GM21723 (cell line): ENCODE measurements around the gene TEFM.
"Not testable (repeated sequence)": the region's sequence is repeated elsewhere in the genome, so short reads cannot be mapped to it uniquely, and the experiment has no call there.

Source experiments
- ATAC-seq: cut with Tn5 transposase; IDR thresholded peaks from one replicate; pipeline ENCODE4 v1.9.1; 2021; ENCODE audit warnings: mild to moderate bottlenecking, moderate library complexity; ENCODE audit not compliant: unreplicated experiment

Gene TEFM, protein sequence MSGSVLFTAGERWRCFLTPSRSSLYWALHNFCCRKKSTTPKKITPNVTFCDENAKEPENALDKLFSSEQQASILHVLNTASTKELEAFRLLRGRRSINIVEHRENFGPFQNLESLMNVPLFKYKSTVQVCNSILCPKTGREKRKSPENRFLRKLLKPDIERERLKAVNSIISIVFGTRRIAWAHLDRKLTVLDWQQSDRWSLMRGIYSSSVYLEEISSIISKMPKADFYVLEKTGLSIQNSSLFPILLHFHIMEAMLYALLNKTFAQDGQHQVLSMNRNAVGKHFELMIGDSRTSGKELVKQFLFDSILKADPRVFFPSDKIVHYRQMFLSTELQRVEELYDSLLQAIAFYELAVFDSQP

DNA sequence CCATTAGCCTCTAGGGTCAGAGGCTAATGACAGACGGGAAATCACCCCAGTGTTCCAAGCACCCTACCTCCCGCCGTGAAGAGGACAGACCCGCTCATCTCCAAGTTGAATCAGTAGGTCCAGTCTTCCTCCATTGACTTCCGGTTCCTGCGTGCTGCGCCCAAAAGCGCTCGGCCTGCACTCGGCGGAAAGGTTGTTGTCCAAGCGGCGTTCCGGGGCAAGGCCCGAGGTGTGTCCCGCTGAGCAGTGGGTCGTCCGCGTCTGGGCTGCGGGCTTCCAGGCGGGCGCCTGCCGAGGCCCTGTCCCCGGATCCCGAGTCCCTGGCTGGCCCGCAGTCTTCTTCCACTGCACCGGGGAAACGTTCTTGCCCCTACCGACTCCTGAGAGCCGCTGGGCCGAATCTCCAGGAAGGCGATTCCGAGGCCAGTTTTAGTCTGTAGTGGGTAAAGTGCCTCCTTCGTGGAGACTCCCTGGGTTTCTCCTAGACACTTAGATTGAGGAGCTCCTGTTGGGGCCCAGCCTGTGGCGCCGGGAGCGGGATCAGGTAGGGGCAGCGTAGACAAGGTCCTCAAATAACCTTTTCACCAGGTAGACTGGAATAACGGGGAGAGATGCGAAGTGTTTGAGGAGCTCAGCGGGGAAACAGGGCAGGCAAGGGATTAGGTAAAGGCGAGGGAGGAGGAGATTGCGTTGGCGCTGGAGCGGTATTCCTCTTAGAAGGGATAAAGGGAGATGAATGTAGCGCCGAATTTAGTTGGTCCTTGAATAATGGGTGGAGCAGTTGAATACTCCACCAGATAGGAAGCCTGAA is at the start of gene TEFM:
Gene TEFM, minus strand, starts transcription at position 138 of the 811 bp plus-strand sequence. Its CDS starts 40 bp downstream, at position 98.
- peak; percentile 83 for ATAC-seq

DNA sequence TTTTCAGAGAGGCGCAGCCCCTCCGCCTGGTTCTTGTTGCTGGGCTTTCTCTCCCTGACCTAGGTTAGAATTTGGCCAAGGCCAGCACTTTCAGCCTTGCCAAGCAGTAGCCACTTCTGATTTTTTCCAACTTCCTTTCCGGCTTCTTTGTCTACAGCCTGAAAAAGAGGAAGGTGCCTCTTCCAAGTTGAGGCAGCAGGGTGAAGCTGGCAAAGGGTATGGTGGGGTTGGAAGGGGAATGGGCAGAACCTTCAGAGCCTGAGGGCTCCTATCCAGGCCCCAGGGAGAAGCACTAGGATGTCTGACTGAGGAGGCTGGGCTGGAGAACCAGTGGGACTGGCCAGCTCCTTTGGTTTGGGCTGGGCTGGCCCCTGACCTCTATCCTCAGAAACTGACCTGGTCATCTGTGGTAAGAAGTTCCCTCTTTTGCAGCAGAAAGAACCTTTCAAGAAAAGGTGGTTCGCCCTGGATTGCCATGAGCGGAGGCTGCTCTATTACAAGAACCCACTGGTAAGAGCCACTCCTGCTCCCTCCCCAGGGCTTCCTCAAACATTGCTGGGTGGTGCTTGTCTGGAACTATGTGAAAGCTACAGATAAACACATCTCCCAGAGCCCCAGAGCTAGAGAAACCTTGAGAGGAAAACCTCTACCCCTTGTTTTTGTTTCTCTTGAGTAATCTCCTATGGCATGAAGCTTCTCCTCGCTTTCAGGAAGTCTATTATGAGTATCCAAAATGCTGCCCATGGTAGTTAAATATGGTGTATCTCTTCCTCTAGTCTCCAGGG is 48.2 kb upstream of the TEFM start:
- no peak for ATAC-seq

DNA sequence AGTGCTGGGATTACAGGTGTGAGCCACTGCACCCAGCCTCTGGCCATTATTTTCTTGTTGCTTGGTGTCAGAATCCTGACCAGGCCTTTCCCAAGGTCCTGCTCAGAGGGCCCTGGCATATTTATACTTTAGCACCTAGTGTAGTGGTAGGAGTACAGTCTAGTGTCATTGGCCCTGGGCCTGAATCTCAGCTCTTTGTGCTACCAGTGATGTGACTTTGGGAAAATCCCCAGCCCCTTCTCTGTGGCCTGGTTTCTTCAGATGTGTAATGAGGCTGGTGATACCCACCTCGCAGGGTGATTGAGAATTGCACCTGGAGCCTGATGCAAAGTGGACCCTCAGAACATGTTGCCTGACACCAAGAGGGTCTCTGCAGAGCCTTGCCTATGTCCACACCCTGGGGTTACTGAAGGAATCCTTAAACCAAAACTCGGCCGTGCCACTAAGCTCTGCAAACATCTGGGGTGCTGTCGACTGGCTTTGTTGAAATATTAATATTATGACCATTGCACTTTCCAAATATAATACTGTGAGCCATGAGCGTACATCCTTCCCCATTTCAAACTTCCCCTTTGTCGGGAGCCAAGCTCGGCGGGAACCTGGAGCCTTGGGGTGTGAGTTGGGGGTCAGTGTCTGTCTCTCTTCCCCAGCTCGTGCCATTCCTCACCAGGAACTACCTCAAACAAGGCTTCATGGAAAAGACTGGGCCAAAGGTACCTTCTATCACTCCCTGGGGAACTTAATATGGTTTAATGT is 46.8 kb upstream of the TEFM start:
- no peak for ATAC-seq

DNA sequence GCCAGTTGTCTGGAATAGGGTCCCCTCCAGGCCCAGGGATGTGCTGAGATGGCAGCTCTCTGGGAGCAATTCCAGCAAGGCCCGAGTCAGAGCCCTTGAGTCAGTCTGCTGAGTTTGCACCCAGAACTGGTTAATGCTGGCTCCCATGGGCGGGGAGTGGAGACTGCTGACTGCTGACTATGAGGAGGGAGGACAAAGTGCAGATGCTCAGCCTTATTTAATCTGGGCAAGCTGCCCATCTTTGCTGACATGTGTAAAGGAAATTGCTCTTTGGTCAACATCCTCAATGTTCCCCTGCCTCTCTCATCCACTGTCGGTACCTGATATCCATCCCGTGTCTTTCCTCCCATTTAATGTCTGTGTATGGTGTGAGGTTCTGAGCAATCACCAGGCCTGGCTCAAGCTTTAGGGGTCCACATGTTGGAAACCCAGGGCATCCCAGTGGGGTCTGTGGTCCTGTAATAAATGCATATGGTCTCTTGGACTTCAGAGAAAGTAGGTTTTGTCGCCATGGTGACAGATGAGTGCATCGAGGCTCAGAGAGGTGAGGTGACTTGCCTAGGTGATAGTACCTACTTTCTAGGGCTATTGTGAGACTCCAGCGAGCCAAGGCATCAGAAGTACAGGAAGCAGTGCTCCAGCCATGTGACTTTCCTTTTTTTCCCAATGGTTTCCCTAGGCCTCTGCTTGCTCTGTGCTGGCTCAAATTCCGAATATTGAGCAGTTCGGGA is 44.8 kb upstream of the TEFM start:
- no peak for ATAC-seq

DNA sequence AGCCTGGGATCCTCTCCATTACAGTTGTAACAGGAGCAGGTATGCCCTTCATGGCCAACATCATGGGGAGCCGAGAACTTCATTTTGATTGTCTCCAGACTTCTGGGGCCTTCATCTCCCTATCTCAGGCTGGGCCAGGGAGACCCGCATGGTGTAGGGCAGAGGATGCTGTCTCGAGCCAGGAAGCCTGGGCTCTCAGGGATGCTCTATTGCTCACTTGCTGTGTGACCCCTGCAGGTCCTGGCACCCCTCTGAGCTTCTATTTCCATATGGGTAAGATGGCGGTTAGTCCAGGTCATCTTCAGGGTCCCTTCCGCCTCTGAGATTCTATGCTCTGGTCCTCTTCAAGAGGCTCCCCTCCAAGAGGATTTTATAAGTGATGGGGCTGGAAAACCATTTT is 44.2 kb upstream of the TEFM start:
- no peak for ATAC-seq

DNA sequence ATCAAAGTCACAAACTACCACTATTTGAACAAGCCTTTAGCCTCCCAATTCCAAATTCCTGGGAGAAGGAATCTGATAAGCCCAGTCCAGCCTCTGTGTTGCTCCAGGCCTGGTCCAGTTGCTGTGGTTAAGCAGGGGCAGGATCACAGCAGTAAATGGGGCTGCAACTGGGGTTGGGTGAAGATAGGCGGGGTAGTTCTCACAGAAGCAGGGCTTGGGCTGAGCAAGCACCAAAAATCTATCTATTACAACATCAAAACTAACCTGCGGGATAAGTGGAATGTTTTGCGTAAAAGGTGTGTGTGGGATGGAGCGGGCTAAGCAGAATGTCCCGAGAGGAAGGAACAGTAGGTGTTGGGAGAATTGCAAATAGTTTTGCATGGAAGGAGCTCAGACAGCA is 41.8 kb upstream of the TEFM start:
- ATAC-seq, result no peak

DNA sequence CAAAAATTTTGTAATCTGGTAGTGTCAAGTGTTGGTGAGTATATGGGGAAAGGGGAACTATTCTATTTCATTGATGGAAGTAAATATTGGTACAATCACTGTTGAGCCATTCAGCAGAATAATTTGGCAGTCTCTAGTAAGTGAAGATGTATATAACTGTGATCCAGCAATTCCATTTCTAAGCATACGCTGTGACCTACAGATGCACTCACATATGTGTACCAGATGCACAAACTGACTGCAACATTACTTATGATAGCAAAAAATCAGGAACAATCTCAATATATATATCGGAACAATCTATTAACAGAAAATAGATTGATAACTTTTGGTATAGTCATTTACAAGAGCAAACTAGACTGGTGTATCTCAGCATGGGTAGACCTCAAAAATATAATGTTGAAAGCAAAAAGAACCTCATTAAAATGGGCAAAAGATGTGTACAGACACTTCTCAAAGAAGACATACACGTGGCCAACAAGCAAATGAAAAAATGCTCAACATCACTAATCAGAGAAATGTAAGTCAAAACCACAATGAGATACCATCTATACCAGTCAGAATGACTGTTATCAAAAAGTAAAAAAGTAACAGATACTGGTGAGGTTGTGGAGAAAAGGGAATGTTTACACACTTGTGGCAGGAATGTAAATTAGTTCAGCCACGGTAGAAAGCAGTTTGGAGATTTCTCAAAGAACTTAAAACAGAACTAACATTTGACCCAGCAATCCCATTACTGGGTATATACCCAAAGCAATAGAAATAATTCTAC is 36.5 kb upstream of the TEFM start:
- ATAC-seq, result no peak

DNA sequence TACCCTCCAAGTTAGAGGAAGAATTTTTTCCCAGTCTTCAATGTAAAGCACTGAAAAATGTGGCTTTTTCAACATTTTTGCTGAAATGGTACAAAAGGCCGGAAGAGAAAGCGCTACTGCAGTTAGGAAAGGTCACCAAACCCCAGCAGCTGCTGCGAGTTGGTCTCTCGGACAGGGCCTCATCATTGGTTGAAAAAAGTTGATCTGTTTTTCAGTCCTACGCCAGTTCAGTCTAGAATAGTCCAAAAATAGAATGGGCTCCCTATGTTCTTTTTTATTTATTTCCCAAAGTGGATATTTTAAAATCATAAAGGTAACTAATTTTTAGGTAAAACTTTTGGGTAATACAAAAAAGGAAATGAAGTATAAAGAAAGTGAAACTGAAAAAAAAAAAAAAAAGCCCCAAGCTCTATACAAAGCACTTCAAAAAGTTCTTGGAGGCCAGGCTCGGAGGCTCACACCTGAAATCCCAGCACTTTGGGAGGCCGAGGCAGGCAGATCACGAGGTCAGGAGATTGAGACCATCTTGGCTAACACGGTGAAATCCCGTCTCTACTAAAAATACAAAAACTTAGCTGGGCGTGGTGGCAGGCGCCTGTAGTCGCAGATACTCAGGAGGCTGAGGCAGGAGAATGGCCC is 33.1 kb upstream of the TEFM start:
- ATAC-seq, result no peak

DNA sequence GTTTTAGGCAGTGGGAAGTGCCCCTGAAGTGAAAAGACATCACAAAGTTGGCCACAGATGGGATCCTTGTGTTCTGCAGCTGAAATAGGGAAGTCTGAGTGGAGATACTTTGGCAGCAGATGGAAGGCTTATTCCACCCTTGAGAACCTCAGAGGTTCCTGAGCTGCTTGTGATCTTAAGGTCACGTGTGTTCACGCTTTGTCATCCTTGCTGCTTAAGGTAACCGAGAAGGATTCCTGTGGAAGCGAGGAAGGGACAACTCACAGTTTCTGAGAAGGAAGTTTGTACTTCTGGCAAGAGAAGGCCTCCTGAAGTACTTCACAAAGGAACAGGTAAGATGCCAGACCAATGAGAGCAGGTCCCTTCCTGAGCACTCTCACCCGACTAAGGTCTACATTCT is 27.9 kb upstream of the TEFM start:
- no peak for ATAC-seq

DNA sequence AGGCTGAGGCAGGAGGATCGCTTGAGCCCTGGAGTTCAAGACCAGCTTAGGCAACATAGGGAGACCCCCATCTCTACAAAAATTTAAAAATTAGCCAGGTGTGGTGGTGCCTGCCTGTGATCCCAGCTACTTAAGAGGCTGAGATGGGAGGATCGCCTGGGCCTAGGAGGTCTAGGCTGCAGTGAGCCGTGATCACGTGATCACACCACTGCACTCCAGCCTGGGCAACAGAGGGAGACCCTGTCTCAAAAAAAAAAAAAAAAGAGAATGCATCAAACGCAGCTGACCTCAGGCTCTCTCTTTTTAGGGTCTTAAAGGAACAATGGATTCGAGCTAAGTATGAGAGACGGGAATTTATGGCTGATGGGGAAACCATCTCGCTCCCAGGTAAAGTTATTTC is 25.5 kb upstream of the TEFM start:
- ATAC-seq, result not testable (repeated sequence)

DNA sequence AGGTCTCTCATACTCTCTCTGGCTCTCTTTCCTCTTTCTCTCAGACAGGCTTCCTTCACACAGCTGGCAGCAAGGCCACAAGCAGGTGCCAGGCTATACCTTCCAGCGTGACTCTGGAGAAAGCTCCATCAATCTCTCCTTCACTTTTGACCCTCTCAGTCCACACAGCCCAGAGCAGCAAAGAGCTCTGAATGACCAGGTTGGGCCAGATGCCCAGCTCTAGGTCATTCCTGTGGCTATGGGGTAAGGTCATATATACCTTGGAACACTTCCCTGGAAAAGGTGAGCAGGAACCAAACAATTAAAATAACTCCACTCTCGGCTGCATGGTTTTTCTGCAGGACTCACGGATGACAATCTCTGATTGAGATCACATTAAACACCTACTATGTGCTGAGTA is 24.5 kb upstream of the TEFM start:
- ATAC-seq, result no peak

DNA sequence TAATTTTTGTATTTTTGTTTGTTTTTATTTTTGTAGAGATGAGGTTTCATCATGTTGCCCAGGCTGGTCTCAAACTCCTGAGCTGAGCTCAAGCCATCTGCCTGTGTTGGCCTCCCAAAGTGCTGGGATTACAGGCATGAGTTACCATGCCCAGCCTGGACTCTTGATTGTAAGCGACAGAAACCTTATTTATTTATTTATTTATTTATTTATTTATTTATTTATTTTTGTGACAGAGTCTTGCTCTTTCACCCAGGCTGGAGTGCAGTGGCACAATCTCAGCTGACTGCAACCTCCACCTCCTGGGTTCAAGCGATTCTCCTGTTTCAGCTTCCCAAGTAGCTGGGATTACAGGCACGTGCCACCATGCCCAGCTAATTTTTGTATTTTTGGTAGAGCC is 23.8 kb upstream of the TEFM start:
- ATAC-seq, result not testable (repeated sequence)

DNA sequence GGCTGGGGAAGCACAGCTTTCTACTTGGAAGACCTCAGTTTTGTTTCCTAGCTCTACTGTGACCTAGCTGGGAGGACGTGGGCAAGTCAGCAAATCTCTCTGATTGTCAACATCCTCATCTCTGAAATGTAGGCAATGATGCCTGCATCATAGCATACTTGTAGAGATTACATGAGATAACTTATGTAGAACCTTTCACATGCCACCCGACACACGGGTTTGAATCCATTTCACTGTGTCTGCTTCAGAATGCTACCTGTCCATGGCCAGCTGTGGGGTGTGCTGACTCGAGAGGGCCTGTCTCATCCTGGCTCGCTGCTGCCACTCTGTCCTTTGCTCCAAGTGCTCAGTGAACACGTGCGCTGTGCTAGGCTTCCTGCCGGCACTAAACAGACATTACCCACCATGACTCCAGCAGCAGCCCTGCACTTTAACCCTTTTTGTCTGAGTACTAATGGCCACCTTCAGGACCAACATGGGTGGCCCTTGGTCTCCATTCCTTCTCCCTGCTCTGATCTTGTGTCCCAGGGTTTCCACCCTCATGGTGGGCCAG is 23.1 kb upstream of the TEFM start:
- no peak for ATAC-seq

DNA sequence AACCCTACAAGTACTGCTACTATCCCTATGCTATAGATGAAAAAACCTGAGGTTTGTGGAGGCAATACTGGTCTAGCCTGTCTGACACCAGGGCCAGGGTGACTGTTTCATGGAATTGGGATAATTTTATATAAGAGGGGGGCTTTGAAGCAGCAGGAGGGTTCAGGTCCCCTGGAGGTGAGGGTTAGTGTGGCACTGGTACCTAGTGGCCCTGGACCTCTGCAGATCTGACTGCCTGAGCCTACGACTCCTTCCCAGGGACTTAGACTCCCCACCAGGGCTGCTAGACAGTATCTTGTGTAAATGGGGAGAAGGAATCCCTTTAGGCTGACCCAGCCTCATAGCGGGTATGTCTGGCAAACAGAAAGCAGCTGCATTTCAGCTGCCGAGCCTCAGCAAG is 22.5 kb upstream of the TEFM start:
- no peak for ATAC-seq

DNA sequence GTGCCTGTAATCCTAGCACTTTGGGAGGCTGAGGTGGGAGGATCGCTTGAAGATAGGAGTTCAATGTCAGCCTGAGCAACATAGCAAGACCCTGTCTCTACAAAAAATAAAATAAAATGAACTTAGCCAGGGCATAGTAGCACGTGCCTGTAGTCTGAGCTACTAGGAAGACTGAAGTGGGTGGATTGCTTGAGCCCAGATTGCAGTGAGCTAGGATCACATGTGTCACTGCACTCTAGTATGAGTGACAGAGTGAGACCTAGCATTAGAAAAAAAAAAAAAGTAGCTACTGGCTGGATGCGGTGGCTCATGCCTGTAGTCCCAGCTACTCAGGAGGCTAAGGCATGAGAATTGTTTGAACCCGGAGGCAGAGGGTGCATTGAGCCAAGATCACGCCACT is 21.7 kb upstream of the TEFM start:
- no peak for ATAC-seq

DNA sequence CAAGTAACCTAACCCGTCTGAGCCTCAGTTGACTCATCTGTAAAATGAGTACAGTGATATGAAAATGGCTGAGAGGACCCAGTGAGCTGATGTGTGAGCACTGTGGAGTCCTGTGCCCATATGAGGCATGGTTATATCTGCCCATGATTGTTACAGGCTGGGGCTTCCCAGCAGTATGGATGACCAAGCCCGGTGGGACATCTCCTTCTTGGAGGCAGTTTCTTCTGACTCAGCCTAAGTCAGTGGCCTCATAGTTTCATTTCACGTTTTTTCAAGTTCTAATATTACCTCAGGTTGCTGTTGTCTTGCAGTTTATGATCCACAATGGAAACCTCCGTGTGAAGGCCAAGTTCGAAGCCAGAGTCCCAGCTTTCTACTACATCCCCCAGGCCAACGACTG is 20.5 kb upstream of the TEFM start:
- ATAC-seq, result no peak

DNA sequence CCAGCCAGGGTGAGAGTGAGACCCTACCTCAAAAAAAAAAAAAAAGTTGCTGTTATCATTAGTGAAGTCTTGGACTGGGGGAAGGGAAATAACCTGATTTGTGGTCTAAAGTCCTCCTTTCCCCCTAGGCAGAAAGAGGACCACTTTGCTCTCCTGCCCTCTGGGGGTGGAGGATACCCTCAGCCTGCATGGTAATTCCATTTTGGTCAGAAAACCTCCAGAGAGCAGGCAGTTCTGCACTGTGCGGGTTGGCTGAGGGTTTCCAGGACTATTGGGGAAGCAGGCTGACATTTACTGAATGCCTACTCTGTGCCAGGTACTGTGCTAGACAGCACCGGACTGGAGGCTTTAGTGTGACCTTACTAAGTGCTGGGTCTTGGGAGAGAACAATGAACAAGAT is 18.3 kb upstream of the TEFM start:
- ATAC-seq, result no peak

DNA sequence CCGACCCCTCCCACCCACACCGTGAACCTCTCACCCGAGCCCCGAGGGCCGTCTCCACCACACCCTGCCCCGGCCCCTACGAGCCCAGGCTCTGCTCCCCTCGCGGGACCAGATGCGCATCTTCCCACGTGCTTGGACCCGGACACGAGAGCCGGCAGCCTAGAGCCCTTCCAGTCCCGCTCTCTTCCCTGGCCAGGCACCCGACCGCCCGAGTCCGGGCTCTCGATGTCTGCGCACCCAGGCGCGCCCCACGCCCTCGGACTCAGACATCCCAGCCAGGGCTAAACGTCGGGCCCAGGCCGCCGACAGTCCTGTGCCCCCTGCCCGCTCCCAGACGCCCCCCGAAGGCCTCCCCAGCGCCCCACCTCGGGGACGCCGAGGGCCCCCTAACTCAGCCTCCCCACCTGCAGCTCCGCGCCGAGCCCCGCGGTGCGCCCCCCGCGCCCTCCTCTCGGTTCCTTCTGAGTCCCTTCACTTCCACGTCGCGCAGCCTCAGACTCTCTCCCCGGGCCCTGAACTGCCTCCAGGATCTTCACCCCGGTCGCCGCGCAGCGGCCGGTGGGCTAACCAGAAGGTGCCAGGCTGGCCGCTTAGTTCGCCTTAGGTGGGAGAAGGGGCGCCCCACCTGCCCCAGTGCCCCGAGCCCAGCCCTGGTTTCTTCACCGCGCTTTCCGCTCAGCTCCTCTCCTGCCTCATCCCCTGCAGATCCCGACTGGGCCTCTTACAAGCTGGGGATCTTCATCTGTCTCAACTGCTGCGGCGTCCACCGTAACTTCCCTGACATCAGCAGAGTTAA is 16.4 kb upstream of the TEFM start:
- no peak for ATAC-seq
